Erythroblast (primary cell): Measurements from ENCODE around the gene ZBTB20.

Experiments used
- GATA1 ChIP-seq: IDR thresholded peaks from 2 replicates; pipeline ENCODE4 v1.6.1; 2011; ENCODE audit warnings: low read depth, mild to moderate bottlenecking, control low read depth, low read length, moderate library complexity
- POLR2A ChIP-seq: IDR thresholded peaks from 2 replicates; pipeline ENCODE4 v1.6.1; 2011; ENCODE audit warnings: mild to moderate bottlenecking, low read length

GRCh38 chr3:114469070-114469469 lies 678.0 kb downstream of the ZBTB20 start:
- no peak for TF ChIP-seq POLR2A
- no peak for TF ChIP-seq GATA1
